Measurements from ENCODE around the gene NUP42. TPM values are rescaled to one million over a fixed set of nuclear protein-coding genes. Genes with fewer than 3 reads are reported as not detected.
"Not testable (repeated sequence)": the region's sequence is repeated elsewhere in the genome, so short reads cannot be mapped to it uniquely, and the experiment has no call there.

NUP42 gene
- total RNA-seq, 1 donor from 2014 or later = 26.6 TPM

DNA sequence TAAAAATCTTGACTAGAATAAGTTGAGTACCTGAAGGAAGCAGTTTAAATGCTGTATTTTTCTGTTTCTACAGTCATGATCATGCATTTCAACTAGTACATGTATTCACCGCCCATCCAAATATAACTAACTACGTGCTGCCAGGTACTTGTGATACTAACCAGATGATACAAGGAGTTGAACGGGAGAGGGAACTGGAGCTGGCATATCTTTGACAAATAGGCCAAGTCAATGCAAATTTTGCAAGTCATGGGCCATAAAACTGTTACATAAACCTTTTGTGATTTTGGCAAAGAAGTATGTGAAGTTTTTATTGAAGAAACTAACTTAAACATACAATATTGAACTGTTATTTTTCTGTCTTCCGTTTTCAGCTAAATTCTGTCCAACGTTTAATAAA is 14.5 kb downstream of the NUP42 start:
- DNase-seq = no peak
- intact Hi-C loops (cut with micrococcal nuclease) = loop anchor here (10.0 kb wide), 1 partner anchor 58 kb away; no protein-coding TSS in a partner anchor
- ATAC-seq = peak; percentile 91

DNA sequence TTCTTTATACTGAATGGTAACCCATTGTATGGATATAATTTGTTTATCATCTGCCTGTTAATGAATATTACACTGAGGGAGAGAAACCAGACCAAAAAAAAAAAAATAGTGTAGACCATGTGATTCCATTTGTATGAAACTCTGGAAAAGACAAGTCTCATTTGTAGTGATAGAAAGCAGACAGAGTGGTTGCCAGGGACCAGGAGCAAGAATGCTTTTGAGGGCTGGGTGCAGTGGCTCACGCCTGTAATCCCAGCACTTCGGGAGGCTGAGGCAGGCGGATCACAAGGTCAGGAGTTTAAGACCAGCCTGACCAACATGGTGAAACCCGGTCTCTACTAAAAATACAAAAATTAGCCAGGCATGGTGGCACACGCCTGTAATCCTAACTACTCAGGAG is 15.9 kb downstream of the NUP42 start:
- intact Hi-C loops (cut with micrococcal nuclease) = loop anchor here (10.0 kb wide), 1 partner anchor 57 kb away; no protein-coding TSS in a partner anchor
- not testable (repeated sequence) for DNase-seq, ATAC-seq

GRCh38 chr7:23200331-23200730 is 18.5 kb downstream of the NUP42 start:
- intact Hi-C loops (cut with micrococcal nuclease) = no loop called here
- DNase-seq = no peak
- peak; percentile 54 for ATAC-seq

- intact Hi-C loops (cut with micrococcal nuclease) = no loop called here
- DNase-seq (no peak), ATAC-seq (no peak)
These were observed 22.4 kb downstream of the NUP42 start for GRCh38 chr7:23204241-23204640.

GRCh38 chr7:23205577-23205908 is 23.7 kb downstream of the NUP42 start:
- intact Hi-C loops (cut with micrococcal nuclease) = no loop called here

DNA sequence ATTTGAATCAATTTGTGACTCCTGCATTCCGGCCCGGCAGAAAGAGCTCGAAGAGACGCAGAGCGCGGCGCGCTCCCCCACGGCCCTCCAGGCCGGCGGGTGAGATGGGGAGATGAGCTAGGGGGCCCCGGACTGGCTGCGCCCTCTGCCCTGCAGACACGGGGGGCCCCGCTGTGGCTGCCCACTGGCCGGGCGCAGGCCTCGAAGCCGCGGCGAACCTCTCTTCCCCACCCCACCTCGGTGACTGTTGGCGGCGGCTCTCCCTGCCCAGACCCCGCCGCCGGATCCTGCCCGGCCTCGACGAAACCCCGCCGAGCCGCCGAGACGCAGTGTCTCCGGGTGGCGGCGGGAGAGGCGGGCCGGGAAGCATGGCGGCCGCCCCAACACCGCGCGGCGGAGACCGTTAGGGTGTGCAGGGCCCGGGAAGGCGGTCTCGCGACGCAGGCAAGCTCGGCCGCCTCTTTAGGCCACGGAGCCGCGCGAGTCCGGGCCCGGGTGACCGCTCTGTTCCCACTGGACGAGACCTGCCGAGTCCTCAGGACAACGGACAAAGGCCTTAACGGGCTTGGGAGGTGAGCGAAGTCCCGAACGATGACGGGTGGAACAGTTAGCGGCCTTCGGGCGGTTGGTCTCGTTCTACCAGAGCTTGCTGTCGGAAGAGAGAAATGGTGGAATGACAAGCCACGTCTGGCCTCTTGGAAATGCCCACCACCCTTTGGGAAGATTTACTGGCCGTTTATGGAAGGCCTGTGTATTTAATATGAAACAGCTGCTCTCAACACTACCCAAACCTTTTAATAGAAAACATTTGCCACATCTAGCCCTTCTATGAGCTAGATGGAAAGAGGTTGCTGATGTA is 24.3 kb downstream of the NUP42 start:
- DNase-seq (peak; percentile 40), ATAC-seq (peak; percentile 78)
- intact Hi-C loops (cut with micrococcal nuclease) = no loop called here

More at GRCh38 chr7:23205577-23205908, 23.7 kb downstream of the NUP42 start:
- ATAC-seq = no peak
- no peak for DNase-seq

- intact Hi-C loops (cut with micrococcal nuclease) = no loop called here
- ATAC-seq = no peak
- no peak for DNase-seq
These were observed 25.2 kb downstream of the NUP42 start for GRCh38 chr7:23207021-23207420.

GRCh38 chr7:23207884-23208283 is 26.0 kb downstream of the NUP42 start:
- no peak for DNase-seq
- no peak for ATAC-seq
- intact Hi-C loops (cut with micrococcal nuclease) = no loop called here

GRCh38 chr7:23208316-23208715 is 26.5 kb downstream of the NUP42 start:
- ATAC-seq = no peak
- no peak for DNase-seq
- intact Hi-C loops (cut with micrococcal nuclease) = no loop called here

DNA sequence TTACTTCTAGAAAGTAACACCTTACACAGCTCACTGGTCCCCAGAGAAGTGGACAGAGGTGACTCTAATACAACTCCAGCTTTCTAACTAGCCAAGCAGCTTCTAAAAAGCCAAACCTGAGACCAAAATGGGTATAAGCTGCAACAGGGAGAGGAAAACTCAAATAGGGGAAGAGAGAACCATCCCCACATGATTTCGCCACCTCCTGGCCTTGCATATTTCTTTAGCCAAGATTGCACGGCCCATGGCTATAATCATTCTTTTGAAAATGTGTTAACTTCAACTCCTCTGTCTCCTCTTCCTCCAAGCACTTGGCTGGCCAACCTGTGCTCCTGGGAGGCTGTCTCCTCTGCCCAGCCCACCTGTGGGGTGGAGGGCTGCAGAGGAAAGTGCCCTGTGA is 28.7 kb downstream of the NUP42 start:
- ATAC-seq (no peak), DNase-seq (no peak)
- intact Hi-C loops (cut with micrococcal nuclease) = no loop called here

DNA sequence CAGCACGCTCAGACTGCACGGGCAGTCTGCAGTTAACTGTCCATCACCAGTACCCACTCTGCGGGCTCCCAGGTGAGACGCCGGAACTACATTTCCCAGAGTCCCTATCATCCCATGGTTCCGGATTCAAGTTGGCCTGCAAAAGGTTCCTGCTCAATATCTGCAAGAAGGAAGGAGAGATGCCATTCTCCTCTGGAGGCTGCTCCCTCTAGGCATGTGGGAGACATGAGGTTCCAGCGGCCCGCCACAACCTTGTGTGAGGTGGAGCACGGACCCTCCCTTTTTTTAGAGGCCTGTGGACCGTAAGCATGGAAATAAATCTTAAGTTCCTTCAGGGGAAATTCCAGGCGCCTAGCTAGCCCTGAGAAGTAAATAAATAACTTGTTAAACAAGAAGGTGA is 29.7 kb downstream of the NUP42 start:
- ATAC-seq (no peak), DNase-seq (no peak)
- intact Hi-C loops (cut with micrococcal nuclease) = no loop called here

DNA sequence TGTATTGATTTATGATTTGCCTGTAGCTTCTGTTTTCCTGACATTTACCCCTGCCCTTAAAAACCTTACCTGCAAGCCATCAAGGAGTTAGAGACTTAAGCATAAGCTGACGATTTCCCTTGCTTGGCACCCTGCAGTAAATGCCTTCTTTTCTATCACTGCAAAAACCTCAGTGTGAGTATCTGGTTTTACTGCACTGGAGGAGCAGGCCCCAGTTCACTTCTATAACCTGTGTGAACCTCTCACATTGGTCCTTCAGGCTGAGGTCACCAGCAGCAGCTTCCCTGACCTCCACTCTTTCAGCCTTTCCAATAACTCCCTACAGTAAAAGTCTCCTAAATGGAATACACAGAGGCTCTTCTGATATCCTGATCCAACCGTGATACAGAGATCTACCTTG is 30.5 kb downstream of the NUP42 start:
- ATAC-seq (no peak), DNase-seq (no peak)
- intact Hi-C loops (cut with micrococcal nuclease) = no loop called here

DNA sequence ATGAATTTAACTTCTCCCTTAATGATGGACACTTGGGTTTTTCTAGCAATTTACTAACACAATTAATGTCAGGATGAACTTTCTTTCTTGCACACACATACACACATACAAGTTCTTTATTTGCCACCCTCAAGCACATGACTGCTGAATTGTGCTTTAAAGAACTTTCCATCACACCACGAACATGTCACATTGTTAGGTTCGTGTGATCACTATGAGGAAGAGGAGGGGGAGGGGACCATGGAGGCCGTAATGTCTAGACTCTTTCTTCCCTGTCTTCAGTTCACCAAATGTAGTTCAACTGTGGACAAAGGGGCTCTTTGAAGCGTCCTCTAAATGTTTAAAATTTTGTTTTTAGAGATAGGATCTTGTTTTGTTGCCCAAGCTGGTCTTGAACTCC is 31.0 kb downstream of the NUP42 start:
- DNase-seq = no peak
- ATAC-seq = no peak
- intact Hi-C loops (cut with micrococcal nuclease) = no loop called here

DNA sequence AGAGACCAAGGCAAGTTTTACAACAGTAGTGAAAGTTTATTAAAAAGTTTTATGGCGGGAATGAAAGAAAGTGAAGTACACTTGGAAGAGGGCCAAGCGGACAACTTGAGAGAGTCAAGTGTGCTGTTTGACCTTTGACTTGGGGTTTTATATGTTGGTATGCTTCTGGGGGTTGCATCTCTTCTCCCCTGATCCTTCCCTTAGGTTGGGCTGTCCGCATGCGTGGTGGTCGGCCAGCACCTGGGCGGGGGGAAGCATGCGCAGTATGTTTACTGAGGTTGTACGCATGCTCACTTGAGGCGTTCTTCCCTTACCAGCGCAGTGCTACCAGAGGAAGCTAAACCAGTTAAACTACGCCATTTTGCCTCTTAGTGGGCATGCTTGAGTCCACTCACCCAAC is 31.9 kb downstream of the NUP42 start:
- DNase-seq = no peak
- ATAC-seq = no peak
- intact Hi-C loops (cut with micrococcal nuclease) = no loop called here

- DNase-seq (no peak), ATAC-seq (no peak)
- intact Hi-C loops (cut with micrococcal nuclease) = no loop called here
These were observed 32.6 kb downstream of the NUP42 start for GRCh38 chr7:23214423-23214822.

- intact Hi-C loops (cut with micrococcal nuclease) = no loop called here
- no peak for ATAC-seq
These were observed 33.1 kb downstream of the NUP42 start for GRCh38 chr7:23214938-23215337.

DNA sequence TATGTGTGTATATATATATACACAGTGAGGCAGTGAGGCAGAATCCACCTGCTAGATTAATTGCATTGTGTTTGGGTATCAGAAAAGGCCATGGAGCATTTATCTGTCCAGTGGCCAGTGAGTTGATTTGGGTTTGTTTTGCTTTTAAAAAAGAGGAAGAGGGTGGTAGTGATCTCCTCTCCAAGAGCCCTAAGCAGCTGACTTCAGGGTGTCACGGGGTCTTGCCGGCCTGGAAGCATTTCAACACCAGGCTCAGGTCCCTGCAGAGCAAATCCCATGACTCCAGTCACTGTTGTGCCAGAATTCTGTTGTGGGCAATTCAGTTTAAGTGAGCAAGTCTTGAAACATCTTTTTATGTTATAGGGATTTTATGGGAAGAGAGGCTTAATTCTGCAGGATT is 34.2 kb downstream of the NUP42 start:
- peak; percentile 69 for DNase-seq
- ATAC-seq = peak; percentile 86
- intact Hi-C loops (cut with micrococcal nuclease) = no loop called here

More at GRCh38 chr7:23214938-23215337, 33.1 kb downstream of the NUP42 start:
- DNase-seq = no peak

GRCh38 chr7:23218196-23218595 is 36.3 kb downstream of the NUP42 start:
- intact Hi-C loops (cut with micrococcal nuclease) = no loop called here
- ATAC-seq = no peak

DNA sequence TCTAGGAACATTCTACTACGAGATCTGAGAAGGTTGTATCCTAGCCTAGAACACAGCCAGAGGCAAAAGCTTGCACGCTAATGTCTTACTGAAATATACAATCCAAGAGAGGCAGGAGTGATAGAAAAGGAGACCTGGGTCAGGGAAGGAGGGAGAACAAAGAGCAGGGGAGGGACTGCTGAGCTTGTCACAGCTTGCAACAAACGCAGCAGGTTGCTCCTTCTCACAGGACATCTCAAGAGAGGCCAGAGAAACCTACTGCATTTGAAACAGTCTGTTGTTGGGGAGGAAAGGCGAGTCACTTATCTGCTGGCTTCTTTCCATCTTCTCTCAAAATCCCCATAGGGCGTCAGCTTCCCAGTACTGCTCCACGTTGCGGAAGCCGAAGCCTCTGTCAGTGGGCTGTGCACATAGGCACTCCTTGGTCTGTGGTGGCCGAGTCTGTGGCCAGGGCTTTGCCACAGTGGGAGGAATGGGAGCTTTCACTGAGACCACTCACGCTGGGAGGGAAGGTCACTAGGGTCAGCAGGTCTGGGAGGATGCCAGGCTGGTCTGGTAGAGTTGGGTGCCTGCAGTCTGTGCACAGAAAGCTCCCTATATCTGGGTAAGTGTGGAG is 39.0 kb downstream of the NUP42 start:
- DNase-seq (no peak), ATAC-seq (peak; percentile 47)
- intact Hi-C loops (cut with micrococcal nuclease) = no loop called here

More at GRCh38 chr7:23218196-23218595, 36.3 kb downstream of the NUP42 start:
- no peak for DNase-seq

DNA sequence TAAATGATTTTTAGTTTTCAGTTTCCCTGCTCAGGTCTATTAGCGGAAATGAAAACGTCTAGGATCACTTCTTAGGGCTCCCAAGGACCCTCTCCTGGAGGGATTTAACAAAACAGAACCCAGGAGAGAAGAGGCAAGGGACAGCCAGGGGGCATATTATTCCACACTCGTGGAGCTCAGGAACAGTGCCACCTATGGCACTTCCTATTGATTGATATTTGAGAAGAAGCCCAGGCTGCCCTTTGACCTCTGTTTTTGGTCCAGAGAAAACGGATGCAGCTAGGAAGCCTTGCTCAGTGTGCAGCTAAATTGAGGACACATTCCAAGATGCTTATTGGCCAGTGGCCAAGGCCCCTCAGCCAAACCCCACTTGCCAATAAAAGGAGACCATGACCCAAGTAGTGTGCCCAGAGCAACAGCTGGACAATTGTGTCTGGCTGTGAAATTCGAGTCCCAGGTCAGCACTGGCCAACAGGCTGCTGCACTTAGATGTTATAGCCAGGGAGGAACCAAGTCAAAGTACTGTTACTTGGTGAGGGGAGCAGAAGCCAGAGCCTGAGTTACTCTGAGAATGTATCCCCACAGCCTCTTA is 40.7 kb downstream of the NUP42 start:
- intact Hi-C loops (cut with micrococcal nuclease) = no loop called here
- DNase-seq (no peak), ATAC-seq (no peak)

Measured in left ventricle myocardium superior (tissue), 1 donor.